Activated T-cell treated with anti-CD3 and anti-CD28 coated beads, Interleukin-2, amount 50 U/mL, for 4 hours (primary cell): ENCODE results near the gene FIBCD1. TPM values are rescaled to one million over a fixed set of nuclear protein-coding genes. Genes with fewer than 3 reads are reported as not detected.

ENCODE experiments used
- ATAC-seq, 2 donors: fragments of 200-7000 bp; cut with Tn5 transposase; one replicate each; pipeline ENCODE4 v1.10.0; 2021
- DNase-seq: peaks from one replicate; pipeline ENCODE4 v3.0.0-alpha.2; 2020
- H3K27me3 Mint-ChIP-seq: one replicate; pipeline ENCODE4 v1.8.0; 2021; ENCODE audit warnings: low read depth, mixed read lengths
- H3K36me3 Mint-ChIP-seq: one replicate; pipeline ENCODE4 v1.8.0; 2022; ENCODE audit warnings: mixed read lengths; ENCODE audit not compliant: insufficient read depth
- H3K4me1 Mint-ChIP-seq: one replicate; pipeline ENCODE4 v1.8.0; 2021; ENCODE audit warnings: low read depth, mixed read lengths
- H3K4me3 Mint-ChIP-seq: one replicate; pipeline ENCODE4 v1.8.0; 2021; ENCODE audit warnings: mild to moderate bottlenecking, moderate library complexity, mixed read lengths
- H3K9me3 Mint-ChIP-seq: one replicate; pipeline ENCODE4 v1.8.0; 2021; ENCODE audit warnings: mixed read lengths
- total RNA-seq, 3 donors: library from RNA; stranded (reverse); gene quantifications; one replicate each; pipeline ENCODE4 v1.2.1, GENCODE V29; 2021

The FIBCD1 gene
- total RNA-seq, 3 donors from 2014 or later: not detected

GRCh38 chr9:130940027-130940549 is 1.0 kb upstream of the FIBCD1 start:
- no peaks in the 10 kb centered on the region for H3K36me3 Mint-ChIP-seq

GRCh38 chr9:130939405-130940026 is 469 bp upstream of the FIBCD1 start:
- no peak for ATAC-seq
- H3K27me3 Mint-ChIP-seq: peaks cover 66% of the 10 kb centered on the region
- no peak for DNase-seq
- H3K4me1 Mint-ChIP-seq: peaks cover 11% of the 10 kb centered on the region
- H3K9me3 Mint-ChIP-seq: no peaks in the 10 kb centered on the region
- H3K4me3 Mint-ChIP-seq: no peak overlapping the region
- H3K36me3 Mint-ChIP-seq: no peaks in the 10 kb centered on the region

More at GRCh38 chr9:130940027-130940549, 1.0 kb upstream of the FIBCD1 start:
- ATAC-seq: no peak
- H3K4me3 Mint-ChIP-seq: no peak overlapping the region
- DNase-seq: no peak
- H3K4me1 Mint-ChIP-seq: peaks cover 11% of the 10 kb centered on the region
- no peaks in the 10 kb centered on the region for H3K9me3 Mint-ChIP-seq
- H3K27me3 Mint-ChIP-seq: peaks cover 62% of the 10 kb centered on the region

- Mint-ChIP-seq H3K9me3 (no peaks in the 10 kb centered on the region), H3K27me3 (peaks cover 66% of the 10 kb centered on the region), H3K36me3 (no peaks in the 10 kb centered on the region), H3K4me3 (no peak overlapping the region), H3K4me1 (peaks cover 11% of the 10 kb centered on the region)
- ATAC-seq: no peak
- DNase-seq: no peak
These were observed 829 bp downstream of the FIBCD1 start for GRCh38 chr9:130938184-130938651.

GRCh38 chr9:130937146-130938076 is 1.6 kb downstream of the FIBCD1 start:
- DNase-seq (no peak), ATAC-seq (no peak)
- Mint-ChIP-seq H3K9me3 (no peaks in the 10 kb centered on the region), H3K4me1 (peaks cover 11% of the 10 kb centered on the region), H3K4me3 (no peak overlapping the region), H3K27me3 (peaks cover 71% of the 10 kb centered on the region), H3K36me3 (no peaks in the 10 kb centered on the region)

GRCh38 chr9:130936285-130937117 is 2.5 kb downstream of the FIBCD1 start:
- no peak overlapping the region for H3K4me3 Mint-ChIP-seq
- peaks cover 68% of the 10 kb centered on the region for H3K27me3 Mint-ChIP-seq
- ATAC-seq (no peak), DNase-seq (no peak)
- peaks cover 11% of the 10 kb centered on the region for H3K4me1 Mint-ChIP-seq
- H3K9me3 Mint-ChIP-seq: no peaks in the 10 kb centered on the region
- no peaks in the 10 kb centered on the region for H3K36me3 Mint-ChIP-seq

- no peak overlapping the region for H3K4me3 Mint-ChIP-seq
These were observed 3.3 kb downstream of the FIBCD1 start for GRCh38 chr9:130935648-130936271.

GRCh38 chr9:130934702-130935647 is 4.1 kb downstream of the FIBCD1 start:
- Mint-ChIP-seq H3K4me3 (no peak overlapping the region), H3K27me3 (peaks cover 56% of the 10 kb centered on the region), H3K9me3 (no peaks in the 10 kb centered on the region), H3K4me1 (peaks cover 7% of the 10 kb centered on the region), H3K36me3 (no peaks in the 10 kb centered on the region)
- ATAC-seq (no peak), DNase-seq (no peak)

More at GRCh38 chr9:130935648-130936271, 3.3 kb downstream of the FIBCD1 start:
- H3K9me3 Mint-ChIP-seq: no peaks in the 10 kb centered on the region
- peaks cover 62% of the 10 kb centered on the region for H3K27me3 Mint-ChIP-seq
- H3K4me1 Mint-ChIP-seq: peaks cover 10% of the 10 kb centered on the region
- DNase-seq (no peak), ATAC-seq (no peak)
- H3K36me3 Mint-ChIP-seq: no peaks in the 10 kb centered on the region

- Mint-ChIP-seq H3K27me3 (peaks cover 57% of the 10 kb centered on the region), H3K36me3 (no peaks in the 10 kb centered on the region), H3K9me3 (no peaks in the 10 kb centered on the region), H3K4me3 (no peak overlapping the region), H3K4me1 (peaks cover 7% of the 10 kb centered on the region)
- DNase-seq: no peak
- ATAC-seq: no peak
These were observed 4.8 kb downstream of the FIBCD1 start for GRCh38 chr9:130934246-130934645.

GRCh38 chr9:130933114-130934046 is 5.7 kb downstream of the FIBCD1 start:
- Mint-ChIP-seq H3K4me1 (peaks cover 5% of the 10 kb centered on the region), H3K36me3 (no peaks in the 10 kb centered on the region), H3K9me3 (no peaks in the 10 kb centered on the region), H3K4me3 (no peak overlapping the region), H3K27me3 (peaks cover 55% of the 10 kb centered on the region)
- ATAC-seq (no peak), DNase-seq (no peak)

- no peaks in the 10 kb centered on the region for H3K9me3 Mint-ChIP-seq
- H3K4me1 Mint-ChIP-seq: peaks cover 2% of the 10 kb centered on the region
- H3K36me3 Mint-ChIP-seq: no peaks in the 10 kb centered on the region
- H3K4me3 Mint-ChIP-seq: no peak overlapping the region
- H3K27me3 Mint-ChIP-seq: peaks cover 52% of the 10 kb centered on the region
- DNase-seq: no peak
- peak in 1 of 2 donors; percentile 11 for ATAC-seq
These were observed 6.6 kb downstream of the FIBCD1 start for GRCh38 chr9:130932255-130933079.

GRCh38 chr9:130931508-130932254 is 7.4 kb downstream of the FIBCD1 start:
- Mint-ChIP-seq H3K27me3 (peaks cover 46% of the 10 kb centered on the region), H3K4me3 (no peak overlapping the region), H3K36me3 (no peaks in the 10 kb centered on the region), H3K4me1 (no peaks in the 10 kb centered on the region), H3K9me3 (no peaks in the 10 kb centered on the region)
- ATAC-seq: no peak
- no peak for DNase-seq
